PC-9 (cell line): Measurements from ENCODE around the gene SLC25A21. TPM values are rescaled to one million over a fixed set of nuclear protein-coding genes. Genes with fewer than 3 reads are reported as not detected.

Experiments used
- BruUV-seq: library from RNA; stranded (reverse); fragments of 400-500 nt; replicated peaks from 2 replicates; lab custom pipeline; 2021; lab: Mats Ljungman, UMichigan
- CTCF ChIA-PET: fragments of 300-600 bp; sonication (Branson Sonifier 250); formaldehyde crosslinking; loops from one replicate; lab custom pipeline; 2022; ENCODE audit warnings: antibody characterized with exemption; lab: Charles Lee
- POLR2A ChIA-PET: fragments of 300-600 bp; sonication (Branson Sonifier 250); formaldehyde crosslinking; loops from one replicate; lab custom pipeline; 2022; ENCODE audit warnings: antibody characterized with exemption; ENCODE audit not compliant: unreplicated experiment; lab: Charles Lee
- DNase-seq, 2 experiments: peaks; one replicate each; pipeline versions ENCODE4 v3.0.0 to v3.0.0-alpha.2; 2015 to 2022; ENCODE audit warnings: mixed read lengths in 1 of 2
- H2AFZ ChIP-seq: fragments of 200-600 bp; sonication (generic); 2 replicates; pipeline ENCODE4 v1.8.1; 2017; ENCODE audit warnings: antibody characterized with exemption
- H3F3A ChIP-seq: fragments of 200-600 bp; sonication (generic); 2 replicates; pipeline ENCODE4 v1.8.1; 2017; ENCODE audit warnings: antibody characterized with exemption, mild to moderate bottlenecking, low read depth; ENCODE audit not compliant: insufficient read depth
- H3K27ac ChIP-seq: fragments of 200-600 bp; sonication (generic); 2 replicates; pipeline ENCODE4 v1.6.1; 2016; ENCODE audit warnings: mixed run types
- H3K27me3 ChIP-seq: fragments of 200-600 bp; sonication (generic); 2 replicates; pipeline ENCODE4 v1.6.1; 2016; ENCODE audit warnings: low read depth, mixed run types; ENCODE audit not compliant: insufficient read depth
- H3K36me3 ChIP-seq: fragments of 200-600 bp; sonication (generic); 2 replicates; pipeline ENCODE4 v1.6.1; 2016; ENCODE audit warnings: low read depth, mixed run types
- H3K4me1 ChIP-seq: fragments of 200-600 bp; sonication (generic); replicated peaks from 2 replicates; pipeline ENCODE4 v1.6.1; 2016; ENCODE audit warnings: mixed run types; ENCODE audit not compliant: insufficient read depth
- H3K4me2 ChIP-seq: fragments of 200-600 bp; sonication (generic); 2 replicates; pipeline ENCODE4 v1.6.1; 2017; ENCODE audit warnings: mixed run types
- H3K4me3 ChIP-seq: fragments of 200-600 bp; sonication (generic); 2 replicates; pipeline ENCODE4 v1.6.1; 2016; ENCODE audit warnings: mixed run types
- H3K79me2 ChIP-seq: fragments of 200-600 bp; sonication (generic); 2 replicates; pipeline ENCODE4 v1.6.1; 2017; ENCODE audit warnings: low read depth, mixed run types
- H3K9me2 ChIP-seq: fragments of 200-600 bp; sonication (generic); 2 replicates; pipeline ENCODE4 v1.8.1; 2017; ENCODE audit warnings: mild to moderate bottlenecking; ENCODE audit not compliant: insufficient read depth
- H3K9me3 ChIP-seq: fragments of 200-600 bp; sonication (generic); 2 replicates; pipeline ENCODE4 v1.8.1; 2016; ENCODE audit warnings: low read depth; ENCODE audit not compliant: insufficient read depth
- H4K20me1 ChIP-seq: fragments of 200-600 bp; sonication (generic); 2 replicates; pipeline ENCODE4 v1.8.1; 2017; ENCODE audit not compliant: insufficient read depth
- EZH2 ChIP-seq: fragments of 200-600 bp; sonication (generic); IDR thresholded peaks from 2 replicates; pipeline ENCODE4 v1.8.0; 2017; ENCODE audit warnings: antibody characterized with exemption, low read depth
- intact Hi-C: fragments of 100-400 bp; cut with micrococcal nuclease; formaldehyde crosslinking; loops from one replicate; pipeline ENCODE4 v1.10.0; 2022; ENCODE audit not compliant: unreplicated experiment
- total RNA-seq: library from RNA; stranded (reverse); gene quantifications from 2 replicates; pipeline ENCODE4 v1.2.3, GENCODE V29; 2021
- TF ChIP-seq, protein P1 (sequence below): fragments of 200-600 bp; sonication (generic); conservative IDR thresholded peaks from 2 replicates; pipeline ENCODE4 v1.6.1; 2017; ENCODE audit warnings: mixed run types, antibody characterized with exemption, mild to moderate bottlenecking, moderate library complexity

The SLC25A21 gene
- total RNA-seq, 1 experiment from 2014 or later: 3.2 TPM

DNA sequence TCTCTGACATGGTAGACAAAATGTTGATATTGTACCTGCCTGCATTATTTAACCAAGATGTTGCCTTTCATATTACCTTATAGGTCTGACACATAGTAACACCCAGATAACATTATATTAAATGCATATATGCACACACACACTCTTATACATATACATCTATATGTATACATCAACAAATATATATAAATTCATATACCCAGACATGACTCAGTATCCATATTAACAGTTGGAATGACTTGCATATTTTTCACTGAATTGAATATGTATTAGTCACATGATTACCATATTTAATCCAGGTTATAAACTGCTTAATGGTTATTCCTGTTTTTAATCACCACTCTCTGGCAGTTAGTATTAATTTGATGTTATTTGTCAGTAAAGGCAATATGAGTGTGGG is 425.5 kb downstream of the SLC25A21 start:
- ChIA-PET CTCF (interaction anchor here (0.9 to 1.1 kb wide), 2 partner anchors 25 to 370 kb away, joined by 3 read pairs; no protein-coding TSS in a partner anchor), POLR2A (interaction anchor here (0.8 kb wide), 1 partner anchor 456 kb away, joined by 4 read pairs; no protein-coding TSS in a partner anchor)
- no peaks in the 10 kb centered on the region for H3K9me3 ChIP-seq
- no peak overlapping the region for H3K27ac ChIP-seq
- TF ChIP-seq, protein P1, sequence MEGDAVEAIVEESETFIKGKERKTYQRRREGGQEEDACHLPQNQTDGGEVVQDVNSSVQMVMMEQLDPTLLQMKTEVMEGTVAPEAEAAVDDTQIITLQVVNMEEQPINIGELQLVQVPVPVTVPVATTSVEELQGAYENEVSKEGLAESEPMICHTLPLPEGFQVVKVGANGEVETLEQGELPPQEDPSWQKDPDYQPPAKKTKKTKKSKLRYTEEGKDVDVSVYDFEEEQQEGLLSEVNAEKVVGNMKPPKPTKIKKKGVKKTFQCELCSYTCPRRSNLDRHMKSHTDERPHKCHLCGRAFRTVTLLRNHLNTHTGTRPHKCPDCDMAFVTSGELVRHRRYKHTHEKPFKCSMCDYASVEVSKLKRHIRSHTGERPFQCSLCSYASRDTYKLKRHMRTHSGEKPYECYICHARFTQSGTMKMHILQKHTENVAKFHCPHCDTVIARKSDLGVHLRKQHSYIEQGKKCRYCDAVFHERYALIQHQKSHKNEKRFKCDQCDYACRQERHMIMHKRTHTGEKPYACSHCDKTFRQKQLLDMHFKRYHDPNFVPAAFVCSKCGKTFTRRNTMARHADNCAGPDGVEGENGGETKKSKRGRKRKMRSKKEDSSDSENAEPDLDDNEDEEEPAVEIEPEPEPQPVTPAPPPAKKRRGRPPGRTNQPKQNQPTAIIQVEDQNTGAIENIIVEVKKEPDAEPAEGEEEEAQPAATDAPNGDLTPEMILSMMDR: no peak
- TF ChIP-seq EZH2: no peak
- H3K79me2 ChIP-seq: no peaks in the 10 kb centered on the region
- intact Hi-C loops: no loop called here
- H3F3A ChIP-seq: no peaks in the 10 kb centered on the region
- H3K4me3 ChIP-seq: no peak overlapping the region
- BruUV-seq: no TSS peak
- peaks cover 15% of the 10 kb centered on the region for H3K4me1 ChIP-seq
- no peaks in the 10 kb centered on the region for H3K27me3 ChIP-seq
- H3K36me3 ChIP-seq: no peaks in the 10 kb centered on the region
- H3K9me2 ChIP-seq: no peaks in the 10 kb centered on the region
- H2AFZ ChIP-seq: no peak overlapping the region
- H3K4me2 ChIP-seq: no peak overlapping the region
- DNase-seq: no peak
- H4K20me1 ChIP-seq: no peaks in the 10 kb centered on the region

DNA sequence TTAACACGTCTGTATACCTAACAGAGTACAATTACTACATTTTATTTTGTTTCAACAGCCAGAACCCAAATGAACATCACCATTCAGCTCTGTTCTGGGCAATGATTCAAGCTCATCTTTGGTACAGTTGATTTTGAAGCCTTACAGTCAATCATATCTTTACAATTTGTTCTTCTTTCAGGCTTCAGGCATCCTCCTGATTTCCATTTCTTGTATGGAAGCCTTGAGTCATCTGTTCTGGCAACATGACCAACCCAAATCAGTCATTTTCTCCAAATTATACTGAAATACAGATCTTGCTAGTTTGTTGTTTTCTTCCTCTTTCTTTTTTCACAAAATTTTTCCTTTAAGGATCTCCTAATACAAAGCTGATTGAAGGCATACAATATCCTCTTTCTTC is 430.5 kb downstream of the SLC25A21 start:
- no peaks in the 10 kb centered on the region for H3F3A ChIP-seq
- no peak overlapping the region for H2AFZ ChIP-seq
- intact Hi-C loops: no loop called here
- no peaks in the 10 kb centered on the region for H3K36me3 ChIP-seq
- H3K4me3 ChIP-seq: no peak overlapping the region
- H3K4me2 ChIP-seq: no peak overlapping the region
- H3K27me3 ChIP-seq: no peaks in the 10 kb centered on the region
- H3K79me2 ChIP-seq: no peaks in the 10 kb centered on the region
- no peaks in the 10 kb centered on the region for H3K9me3 ChIP-seq
- TF ChIP-seq, protein P1: no peak
- no peak for TF ChIP-seq EZH2
- no peak overlapping the region for H3K27ac ChIP-seq
- BruUV-seq: no TSS peak
- CTCF ChIA-PET: no interaction called here
- no peak for DNase-seq
- POLR2A ChIA-PET: interaction anchor here (0.7 kb wide), 1 partner anchor 31 kb away, joined by 4 read pairs; no protein-coding TSS in a partner anchor
- no peaks in the 10 kb centered on the region for H3K9me2 ChIP-seq
- H3K4me1 ChIP-seq: no peaks in the 10 kb centered on the region
- H4K20me1 ChIP-seq: no peaks in the 10 kb centered on the region

GRCh38 chr14:36738269-36738668 is 434.1 kb downstream of the SLC25A21 start:
- DNase-seq: no peak
- CTCF ChIA-PET: no interaction called here
- no peaks in the 10 kb centered on the region for H3F3A ChIP-seq
- H4K20me1 ChIP-seq: no peaks in the 10 kb centered on the region
- H3K27ac ChIP-seq: no peak overlapping the region
- no peaks in the 10 kb centered on the region for H3K36me3 ChIP-seq
- POLR2A ChIA-PET: no interaction called here
- no peak overlapping the region for H3K4me2 ChIP-seq
- intact Hi-C loops: no loop called here
- H3K27me3 ChIP-seq: no peaks in the 10 kb centered on the region
- H3K4me1 ChIP-seq: no peaks in the 10 kb centered on the region
- H3K79me2 ChIP-seq: no peaks in the 10 kb centered on the region
- no peaks in the 10 kb centered on the region for H3K9me2 ChIP-seq
- H3K9me3 ChIP-seq: no peaks in the 10 kb centered on the region
- TF ChIP-seq, protein P1: no peak
- TF ChIP-seq EZH2: no peak
- no TSS peak for BruUV-seq
- H2AFZ ChIP-seq: no peak overlapping the region
- no peak overlapping the region for H3K4me3 ChIP-seq
